Endothelial cell (in vitro differentiated cells): ENCODE measurements around the gene MED17. TPM values are rescaled to one million over a fixed set of nuclear protein-coding genes. Genes with fewer than 3 reads are reported as not detected.
A peak's percentile ranks its signal among the peaks of the same experiment; 100 is the strongest.
"Not testable (repeated sequence)": the region's sequence is repeated elsewhere in the genome, so short reads cannot be mapped to it uniquely, and the experiment has no call there.

Source experiments
- DNase-seq: peaks from one replicate; pipeline ENCODE4 v3.0.0; 2021; ENCODE audit warnings: low spot score
- H3K27ac Mint-ChIP-seq: one replicate; pipeline ENCODE4 v1.8.0; 2021; ENCODE audit warnings: mixed read lengths, inconsistent platforms; ENCODE audit not compliant: unreplicated experiment
- H3K27me3 Mint-ChIP-seq: one replicate; pipeline ENCODE4 v1.8.0; 2021; ENCODE audit warnings: mild to moderate bottlenecking, moderate library complexity, mixed read lengths, inconsistent platforms; ENCODE audit not compliant: unreplicated experiment
- H3K36me3 Mint-ChIP-seq: one replicate; pipeline ENCODE4 v1.8.0; 2021; ENCODE audit warnings: mild to moderate bottlenecking, low read depth, mixed read lengths, inconsistent platforms; ENCODE audit not compliant: unreplicated experiment
- H3K4me1 Mint-ChIP-seq: one replicate; pipeline ENCODE4 v1.8.0; 2021; ENCODE audit warnings: mild to moderate bottlenecking, mixed read lengths, inconsistent platforms; ENCODE audit not compliant: unreplicated experiment
- H3K4me3 Mint-ChIP-seq: one replicate; pipeline ENCODE4 v1.8.0; 2021; ENCODE audit warnings: mild to moderate bottlenecking, mixed read lengths, inconsistent platforms; ENCODE audit not compliant: unreplicated experiment
- H3K9me3 Mint-ChIP-seq: one replicate; pipeline ENCODE4 v1.8.0; 2021; ENCODE audit warnings: mixed read lengths, inconsistent platforms; ENCODE audit not compliant: unreplicated experiment
- CTCF ChIP-seq: fragments of 200-600 bp; sonication (generic); IDR thresholded peaks from one replicate; pipeline ENCODE4 v1.5.0; 2021; ENCODE audit warnings: antibody characterized with exemption; ENCODE audit not compliant: unreplicated experiment
- total RNA-seq: library from RNA; stranded (reverse); fragmentation: NEBNext Ultra II Directional; extraction: Animal tissue kit (Norgen Biotek cat#: 25700); gene quantifications from one replicate; pipeline ENCODE4 v1.2.1, GENCODE V29; 2021; ENCODE audit not compliant: unreplicated experiment

The MED17 gene
- total RNA-seq, 1 donor from 2014 or later, result 38.7 TPM

- DNase-seq, result no peak
- no peak for TF ChIP-seq CTCF
- Mint-ChIP-seq H3K27me3 (no peaks in the 10 kb centered on the region), H3K36me3 (peaks cover 19% of the 10 kb centered on the region), H3K9me3 (no peaks in the 10 kb centered on the region), H3K4me1 (peaks cover 2% of the 10 kb centered on the region), H3K27ac (no peak overlapping the region), H3K4me3 (no peak overlapping the region)
Measured at GRCh38 chr11:93757301-93757700, 26.8 kb upstream of the MED17 start.

- H3K27me3 Mint-ChIP-seq, result no peaks in the 10 kb centered on the region
- DNase-seq, result no peak
- TF ChIP-seq CTCF, result no peak
Measured at GRCh38 chr11:93757924-93758865, 25.9 kb upstream of the MED17 start.

GRCh38 chr11:93759123-93759522 lies 25.0 kb upstream of the MED17 start:
- H3K27ac Mint-ChIP-seq, DNase-seq, H3K9me3 Mint-ChIP-seq, H3K27me3 Mint-ChIP-seq, H3K4me1 Mint-ChIP-seq: not testable (repeated sequence)
- Mint-ChIP-seq H3K36me3 (peaks cover 17% of the 10 kb centered on the region), H3K4me3 (peak overlapping the region; percentile 31)

More at GRCh38 chr11:93757924-93758865, 25.9 kb upstream of the MED17 start:
- no peak overlapping the region for H3K27ac Mint-ChIP-seq
- no peaks in the 10 kb centered on the region for H3K4me1 Mint-ChIP-seq
- H3K36me3 Mint-ChIP-seq, result peaks cover 17% of the 10 kb centered on the region
- no peak overlapping the region for H3K4me3 Mint-ChIP-seq
- no peaks in the 10 kb centered on the region for H3K9me3 Mint-ChIP-seq

- TF ChIP-seq CTCF, result no peak
- no peak overlapping the region for H3K4me3 Mint-ChIP-seq
- H3K4me1 Mint-ChIP-seq, result no peaks in the 10 kb centered on the region
- H3K27me3 Mint-ChIP-seq, result no peaks in the 10 kb centered on the region
- no peaks in the 10 kb centered on the region for H3K9me3 Mint-ChIP-seq
- H3K27ac Mint-ChIP-seq, result no peak overlapping the region
- no peak for DNase-seq
- peaks cover 20% of the 10 kb centered on the region for H3K36me3 Mint-ChIP-seq
Measured at GRCh38 chr11:93761910-93762309, 22.2 kb upstream of the MED17 start.

GRCh38 chr11:93765551-93765950 lies 18.5 kb upstream of the MED17 start:
- no peaks in the 10 kb centered on the region for H3K9me3 Mint-ChIP-seq
- no peak overlapping the region for H3K4me3 Mint-ChIP-seq
- TF ChIP-seq CTCF, result no peak
- H3K27me3 Mint-ChIP-seq, result peaks cover 2% of the 10 kb centered on the region
- H3K4me1 Mint-ChIP-seq, result peaks cover 13% of the 10 kb centered on the region
- no peak for DNase-seq
- peaks cover 18% of the 10 kb centered on the region for H3K36me3 Mint-ChIP-seq
- no peak overlapping the region for H3K27ac Mint-ChIP-seq
